SK-N-SH treated with all-trans-retinoic acid at 6 μM for 48 hours (cell line): ENCODE results near the gene ST6GAL2.

Source experiments
- ATAC-seq: fragments of 200-7000 bp; cut with Tn5 transposase; 3 replicates; pipeline ENCODE4 v1.9.1; 2020; ENCODE audit warnings: mild to moderate bottlenecking, moderate library complexity
- ARNTL ChIP-seq: fragments of 450-650 bp; formaldehyde crosslinking; IDR thresholded peaks from 2 replicates; pipeline ENCODE4 v1.5.0; 2020; ENCODE audit warnings: low read depth, mild to moderate bottlenecking, moderate library complexity, borderline replicate concordance
- BACH2 ChIP-seq: fragments of 250-450 bp; sonication (Bioruptor Pico); IDR thresholded peaks from 2 replicates; pipeline ENCODE4 v1.9.0; 2021; ENCODE audit warnings: mild to moderate bottlenecking, borderline replicate concordance
- CSDC2 ChIP-seq: fragments of 250-450 bp; sonication (Bioruptor Pico); IDR thresholded peaks from 2 replicates; pipeline ENCODE4 v1.5.0; 2020; ENCODE audit warnings: mild to moderate bottlenecking, moderate library complexity
- CSRNP3 ChIP-seq: fragments of 250-450 bp; sonication (Bioruptor Pico); IDR thresholded peaks from 2 replicates; pipeline ENCODE4 v1.5.1; 2021; ENCODE audit warnings: mild to moderate bottlenecking, moderate library complexity
- ESRRG ChIP-seq: fragments of 250-450 bp; sonication (Bioruptor Pico); IDR thresholded peaks from 2 replicates; pipeline ENCODE4 v1.6.1; 2021; ENCODE audit warnings: mild to moderate bottlenecking
- GLIS3 ChIP-seq: fragments of 250-450 bp; sonication (Bioruptor Pico); IDR thresholded peaks from 2 replicates; pipeline ENCODE4 v1.5.0; 2020; ENCODE audit warnings: mild to moderate bottlenecking, moderate library complexity
- OSR1 ChIP-seq: fragments of 250-450 bp; sonication (Bioruptor Pico); IDR thresholded peaks from 2 replicates; pipeline ENCODE4 v1.8.0; 2022; ENCODE audit warnings: moderate library complexity, mild to moderate bottlenecking, inconsistent platforms
- PATZ1 ChIP-seq: fragments of 250-450 bp; sonication (Bioruptor Pico); IDR thresholded peaks from 2 replicates; pipeline ENCODE4 v1.8.0; 2020; ENCODE audit warnings: mild to moderate bottlenecking, moderate library complexity, borderline replicate concordance
- PPARA ChIP-seq: fragments of 250-450 bp; sonication (Bioruptor Pico); IDR thresholded peaks from 2 replicates; pipeline ENCODE4 v1.5.0; 2020; ENCODE audit warnings: mild to moderate bottlenecking, borderline replicate concordance
- RARB ChIP-seq: fragments of 250-450 bp; sonication (Bioruptor Pico); IDR thresholded peaks from 2 replicates; pipeline ENCODE4 v1.8.0; 2021; ENCODE audit warnings: mild to moderate bottlenecking, moderate library complexity
- SNAI2 ChIP-seq: fragments of 250-450 bp; sonication (Bioruptor Pico); IDR thresholded peaks from 2 replicates; pipeline ENCODE4 v1.5.0; 2020; ENCODE audit warnings: mild to moderate bottlenecking, moderate library complexity
- TCF4 ChIP-seq: fragments of 250-450 bp; sonication (Bioruptor Pico); IDR thresholded peaks from 2 replicates; pipeline ENCODE4 v1.8.0; 2021; ENCODE audit warnings: mild to moderate bottlenecking, moderate library complexity, borderline replicate concordance
- TOX ChIP-seq: fragments of 250-450 bp; sonication (Bioruptor Pico); IDR thresholded peaks from 2 replicates; pipeline ENCODE4 v1.8.0; 2021; ENCODE audit warnings: mild to moderate bottlenecking, moderate library complexity, borderline replicate concordance
- ZC3H10 ChIP-seq: fragments of 250-450 bp; sonication (Bioruptor Pico); IDR thresholded peaks from 2 replicates; pipeline ENCODE4 v1.5.1; 2021; ENCODE audit warnings: mild to moderate bottlenecking, moderate library complexity
- ZFP3 ChIP-seq: fragments of 250-450 bp; sonication (Bioruptor Pico); IDR thresholded peaks from 2 replicates; pipeline ENCODE4 v1.5.0; 2020; ENCODE audit warnings: mild to moderate bottlenecking, moderate library complexity
- ZFP30 ChIP-seq: fragments of 450-650 bp; formaldehyde crosslinking; IDR thresholded peaks from 2 replicates; pipeline ENCODE4 v1.5.0; 2022; ENCODE audit warnings: mild to moderate bottlenecking, moderate library complexity
- ZNF565 ChIP-seq: fragments of 450-650 bp; formaldehyde crosslinking; conservative IDR thresholded peaks from 2 replicates; pipeline ENCODE4 v1.5.0; 2020; ENCODE audit warnings: low read depth, mild to moderate bottlenecking, moderate library complexity
- ZNF70 ChIP-seq: fragments of 450-650 bp; formaldehyde crosslinking; IDR thresholded peaks from 2 replicates; pipeline ENCODE4 v1.5.0; 2020; ENCODE audit warnings: mild to moderate bottlenecking, moderate library complexity
- ZNF8 ChIP-seq: fragments of 450-650 bp; formaldehyde crosslinking; IDR thresholded peaks from 2 replicates; pipeline ENCODE4 v1.5.0; 2020; ENCODE audit warnings: mild to moderate bottlenecking, moderate library complexity
- TF ChIP-seq, protein P1 (sequence below): fragments of 250-450 bp; sonication (Bioruptor Pico); IDR thresholded peaks from 2 replicates; pipeline ENCODE4 v1.5.0; 2020; ENCODE audit warnings: mild to moderate bottlenecking, moderate library complexity
- TF ChIP-seq, protein P2 (sequence below): fragments of 250-450 bp; sonication (Bioruptor Pico); IDR thresholded peaks from 2 replicates; pipeline ENCODE4 v1.8.0; 2021; ENCODE audit warnings: low read depth, mild to moderate bottlenecking, moderate library complexity, borderline replicate concordance
- TF ChIP-seq, protein P3 (sequence below): fragments of 250-450 bp; sonication (Bioruptor Pico); IDR thresholded peaks from 2 replicates; pipeline ENCODE4 v1.5.1; 2020; ENCODE audit warnings: low read depth, mild to moderate bottlenecking, moderate library complexity

The ST6GAL2 gene

DNA sequence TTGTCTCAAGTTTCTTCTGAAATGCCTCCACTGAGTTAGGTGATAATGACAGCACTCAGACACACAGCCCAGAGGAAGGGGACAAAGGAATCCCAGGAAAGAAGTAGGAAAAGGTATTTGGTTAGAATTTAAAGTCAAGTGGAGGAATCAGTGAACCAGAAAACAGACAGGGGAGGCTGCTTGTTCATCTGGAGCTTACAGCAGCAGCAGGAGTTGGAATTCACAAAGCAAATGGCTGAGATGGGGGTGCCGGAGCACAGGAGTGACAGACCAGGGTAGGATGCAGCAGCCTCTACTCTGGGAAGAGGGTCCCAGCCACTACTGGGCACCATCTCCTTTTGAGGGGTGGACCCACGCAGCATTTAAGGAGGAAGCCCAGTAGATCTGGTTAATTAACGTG is 104.8 kb downstream of the ST6GAL2 start:
- ATAC-seq: no peak
- TF ChIP-seq TCF4 (CRISPR knock-in tag) (no peak), ZC3H10 (no peak), PATZ1 (CRISPR knock-in tag) (no peak), ZNF565 (CRISPR knock-in tag) (no peak), ARNTL (CRISPR knock-in tag) (no peak), ZFP30 (CRISPR knock-in tag) (no peak), OSR1 (CRISPR knock-in tag) (no peak), ZNF70 (CRISPR knock-in tag) (no peak), BACH2 (no peak), GLIS3 (CRISPR knock-in tag) (no peak), ESRRG (no peak), RARB (CRISPR knock-in tag) (no peak), CSRNP3 (CRISPR knock-in tag) (no peak), ZNF8 (CRISPR knock-in tag) (no peak)
- TF ChIP-seq, protein P1, sequence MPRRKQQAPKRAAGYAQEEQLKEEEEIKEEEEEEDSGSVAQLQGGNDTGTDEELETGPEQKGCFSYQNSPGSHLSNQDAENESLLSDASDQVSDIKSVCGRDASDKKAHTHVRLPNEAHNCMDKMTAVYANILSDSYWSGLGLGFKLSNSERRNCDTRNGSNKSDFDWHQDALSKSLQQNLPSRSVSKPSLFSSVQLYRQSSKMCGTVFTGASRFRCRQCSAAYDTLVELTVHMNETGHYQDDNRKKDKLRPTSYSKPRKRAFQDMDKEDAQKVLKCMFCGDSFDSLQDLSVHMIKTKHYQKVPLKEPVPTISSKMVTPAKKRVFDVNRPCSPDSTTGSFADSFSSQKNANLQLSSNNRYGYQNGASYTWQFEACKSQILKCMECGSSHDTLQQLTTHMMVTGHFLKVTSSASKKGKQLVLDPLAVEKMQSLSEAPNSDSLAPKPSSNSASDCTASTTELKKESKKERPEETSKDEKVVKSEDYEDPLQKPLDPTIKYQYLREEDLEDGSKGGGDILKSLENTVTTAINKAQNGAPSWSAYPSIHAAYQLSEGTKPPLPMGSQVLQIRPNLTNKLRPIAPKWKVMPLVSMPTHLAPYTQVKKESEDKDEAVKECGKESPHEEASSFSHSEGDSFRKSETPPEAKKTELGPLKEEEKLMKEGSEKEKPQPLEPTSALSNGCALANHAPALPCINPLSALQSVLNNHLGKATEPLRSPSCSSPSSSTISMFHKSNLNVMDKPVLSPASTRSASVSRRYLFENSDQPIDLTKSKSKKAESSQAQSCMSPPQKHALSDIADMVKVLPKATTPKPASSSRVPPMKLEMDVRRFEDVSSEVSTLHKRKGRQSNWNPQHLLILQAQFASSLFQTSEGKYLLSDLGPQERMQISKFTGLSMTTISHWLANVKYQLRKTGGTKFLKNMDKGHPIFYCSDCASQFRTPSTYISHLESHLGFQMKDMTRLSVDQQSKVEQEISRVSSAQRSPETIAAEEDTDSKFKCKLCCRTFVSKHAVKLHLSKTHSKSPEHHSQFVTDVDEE (CRISPR knock-in tag): no peak
- TF ChIP-seq, protein P2, sequence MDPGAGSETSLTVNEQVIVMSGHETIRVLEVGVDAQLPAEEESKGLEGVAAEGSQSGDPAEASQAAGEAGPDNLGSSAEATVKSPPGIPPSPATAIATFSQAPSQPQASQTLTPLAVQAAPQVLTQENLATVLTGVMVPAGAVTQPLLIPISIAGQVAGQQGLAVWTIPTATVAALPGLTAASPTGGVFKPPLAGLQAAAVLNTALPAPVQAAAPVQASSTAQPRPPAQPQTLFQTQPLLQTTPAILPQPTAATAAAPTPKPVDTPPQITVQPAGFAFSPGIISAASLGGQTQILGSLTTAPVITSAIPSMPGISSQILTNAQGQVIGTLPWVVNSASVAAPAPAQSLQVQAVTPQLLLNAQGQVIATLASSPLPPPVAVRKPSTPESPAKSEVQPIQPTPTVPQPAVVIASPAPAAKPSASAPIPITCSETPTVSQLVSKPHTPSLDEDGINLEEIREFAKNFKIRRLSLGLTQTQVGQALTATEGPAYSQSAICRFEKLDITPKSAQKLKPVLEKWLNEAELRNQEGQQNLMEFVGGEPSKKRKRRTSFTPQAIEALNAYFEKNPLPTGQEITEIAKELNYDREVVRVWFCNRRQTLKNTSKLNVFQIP (CRISPR knock-in tag): no peak

DNA sequence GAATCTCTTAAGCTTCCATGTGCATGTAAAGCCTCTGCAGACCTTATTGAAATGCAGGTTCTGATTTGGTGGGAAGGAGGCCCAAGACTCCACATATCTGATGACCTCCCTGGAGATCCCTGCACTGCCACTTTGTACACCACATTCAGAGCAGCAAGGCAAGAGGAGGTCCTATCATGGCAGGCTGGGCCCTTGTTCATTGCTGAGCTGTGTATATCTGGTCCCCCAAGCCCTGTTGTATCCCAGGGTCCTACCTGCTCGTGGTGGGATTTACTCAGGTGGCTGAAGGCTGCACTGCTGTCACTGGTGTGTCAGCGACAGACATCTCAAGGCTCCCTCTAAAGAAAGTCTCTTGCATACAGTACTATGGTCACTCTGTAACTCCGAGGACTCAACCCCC is 114.2 kb downstream of the ST6GAL2 start:
- no peak for ATAC-seq
- TF ChIP-seq OSR1 (CRISPR knock-in tag): no peak
- TF ChIP-seq CSDC2 (CRISPR knock-in tag): no peak
- TF ChIP-seq PPARA: no peak

GRCh38 chr2:106770986-106771385 is 115.0 kb downstream of the ST6GAL2 start:
- TF ChIP-seq, protein P1 (CRISPR knock-in tag): no peak
- TF ChIP-seq, protein P3, sequence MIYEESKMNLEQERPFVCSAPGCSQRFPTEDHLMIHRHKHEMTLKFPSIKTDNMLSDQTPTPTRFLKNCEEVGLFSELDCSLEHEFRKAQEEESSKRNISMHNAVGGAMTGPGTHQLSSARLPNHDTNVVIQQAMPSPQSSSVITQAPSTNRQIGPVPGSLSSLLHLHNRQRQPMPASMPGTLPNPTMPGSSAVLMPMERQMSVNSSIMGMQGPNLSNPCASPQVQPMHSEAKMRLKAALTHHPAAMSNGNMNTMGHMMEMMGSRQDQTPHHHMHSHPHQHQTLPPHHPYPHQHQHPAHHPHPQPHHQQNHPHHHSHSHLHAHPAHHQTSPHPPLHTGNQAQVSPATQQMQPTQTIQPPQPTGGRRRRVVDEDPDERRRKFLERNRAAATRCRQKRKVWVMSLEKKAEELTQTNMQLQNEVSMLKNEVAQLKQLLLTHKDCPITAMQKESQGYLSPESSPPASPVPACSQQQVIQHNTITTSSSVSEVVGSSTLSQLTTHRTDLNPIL (CRISPR knock-in tag): no peak
- TF ChIP-seq TCF4 (CRISPR knock-in tag) (no peak), TOX (CRISPR knock-in tag) (no peak), SNAI2 (no peak), CSRNP3 (CRISPR knock-in tag) (no peak), ZNF70 (CRISPR knock-in tag) (no peak), ZFP3 (CRISPR knock-in tag) (no peak), GLIS3 (CRISPR knock-in tag) (no peak), ESRRG (no peak), ZNF8 (CRISPR knock-in tag) (no peak), ARNTL (CRISPR knock-in tag) (no peak)
- TF ChIP-seq, protein P2 (CRISPR knock-in tag): no peak
- ATAC-seq: no peak
